Limb (tissue), 2 donors: ENCODE measurements around the gene GALNT2.

Source experiments
- DNase-seq, 2 donors: peaks; one replicate each; pipeline ENCODE4 v3.0.0-alpha.2; 2016; ENCODE audit errors: extremely low spot score in 2 of 2

Gene GALNT2

DNA sequence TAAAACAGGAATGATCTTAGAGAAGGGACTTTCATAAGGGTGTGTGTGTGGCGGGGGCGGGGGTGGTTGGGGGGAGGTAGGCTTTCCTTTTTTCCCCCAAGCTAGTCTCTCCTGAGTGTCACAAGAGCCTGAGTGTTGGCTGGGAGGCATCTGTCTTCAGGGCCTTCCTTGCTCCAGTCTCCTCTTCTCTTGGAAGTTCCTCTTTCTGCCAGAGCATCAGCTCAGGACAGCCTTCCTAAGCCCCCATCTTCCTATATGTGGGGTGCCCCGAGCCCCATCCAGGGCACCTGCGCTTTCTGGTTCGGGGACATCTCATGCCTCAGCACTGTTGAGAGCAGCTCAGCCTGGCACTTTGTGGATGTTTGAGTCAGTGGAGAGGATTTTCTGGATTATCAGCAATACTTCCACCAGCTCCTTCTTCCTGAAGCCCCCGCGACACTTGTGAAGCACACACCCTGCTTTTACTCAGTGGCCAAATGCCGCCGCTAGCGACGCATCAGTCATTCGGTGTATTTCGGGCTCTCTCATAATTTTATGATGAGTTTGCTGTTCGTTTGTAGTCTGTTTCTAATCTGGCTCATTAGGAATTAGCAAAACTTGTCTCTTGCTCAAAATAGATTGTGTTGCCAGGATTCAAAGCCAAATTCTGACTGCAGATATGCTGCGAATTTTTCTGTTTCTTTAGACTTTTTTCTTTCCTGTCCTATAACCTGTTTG lies 61.7 kb downstream of the GALNT2 start:
- no peak for DNase-seq

DNA sequence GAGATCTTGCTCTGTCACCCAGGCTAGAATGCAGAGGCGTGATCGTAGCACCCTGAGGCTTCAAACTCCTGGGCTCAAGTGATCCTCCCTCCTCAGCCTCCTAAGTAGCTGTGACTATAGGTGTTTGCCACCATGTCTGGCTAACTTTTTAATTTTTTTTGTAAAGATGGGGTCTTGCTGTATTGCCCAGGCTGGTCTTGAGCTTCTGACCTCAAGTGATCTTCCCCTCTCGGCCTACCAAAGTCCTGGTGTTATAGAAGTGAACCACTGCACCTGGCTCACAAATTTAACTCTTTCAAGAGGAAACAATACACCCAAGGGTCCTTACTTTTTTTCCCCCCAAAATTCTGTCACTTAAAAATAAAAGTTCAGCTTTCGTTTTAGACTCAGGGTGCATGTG lies 62.3 kb downstream of the GALNT2 start:
- DNase-seq, result no peak

DNA sequence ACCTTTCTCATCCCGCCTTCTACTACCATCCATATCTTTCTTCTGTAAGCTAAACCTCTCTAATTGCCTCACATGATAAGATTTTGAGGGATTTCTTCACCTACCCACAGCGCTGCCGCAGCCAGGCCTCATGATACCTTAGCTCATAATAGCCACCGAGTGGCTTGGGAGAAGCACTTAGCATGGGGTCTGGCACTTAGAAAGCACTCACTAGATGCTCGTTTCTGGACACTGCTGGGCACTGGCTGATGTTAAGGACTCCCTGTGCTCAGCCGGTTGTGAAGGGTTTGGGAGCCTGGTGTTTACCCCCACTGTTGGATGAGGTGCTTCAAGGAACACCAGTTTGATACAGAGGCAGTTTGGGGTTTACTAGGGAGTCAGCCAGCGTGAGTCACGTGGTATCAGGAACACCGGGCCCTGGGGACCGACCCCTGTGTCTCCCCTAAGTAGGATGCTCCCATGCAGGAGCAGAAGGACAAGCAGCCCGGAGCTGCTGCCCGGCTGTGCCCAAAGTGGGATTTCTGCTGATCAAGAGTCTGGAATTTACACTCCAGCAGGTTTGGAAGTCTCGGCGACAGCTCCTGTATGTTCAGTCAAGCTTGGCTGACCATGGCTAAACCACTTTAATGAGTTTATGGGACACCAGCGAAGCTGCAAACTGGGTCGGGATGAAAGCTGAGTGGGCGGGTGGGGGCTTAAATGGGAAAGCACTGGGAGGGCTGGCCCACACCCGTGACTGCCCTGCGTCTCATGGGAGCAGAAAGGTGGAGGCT lies 63.3 kb downstream of the GALNT2 start:
- no peak for DNase-seq

DNA sequence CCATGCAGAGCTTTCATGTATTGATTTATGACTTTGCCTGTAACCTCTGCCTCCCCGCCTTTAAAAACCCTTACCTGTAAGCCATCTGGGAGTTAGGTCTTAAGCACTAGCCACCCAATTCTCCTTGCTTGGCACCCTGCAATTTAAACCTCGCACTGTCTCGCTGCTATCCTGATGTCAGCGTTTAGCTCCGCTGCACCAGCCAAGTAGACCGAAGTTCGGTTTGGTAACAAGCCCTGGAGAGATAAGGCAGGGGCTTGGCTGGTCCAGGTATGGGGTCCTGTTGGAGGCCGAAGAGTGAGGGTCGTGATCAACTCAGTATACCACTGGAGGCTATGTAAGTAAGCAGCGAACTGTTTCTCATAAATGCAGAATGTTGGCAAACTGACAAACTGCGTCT lies 64.4 kb downstream of the GALNT2 start:
- no peak for DNase-seq

DNA sequence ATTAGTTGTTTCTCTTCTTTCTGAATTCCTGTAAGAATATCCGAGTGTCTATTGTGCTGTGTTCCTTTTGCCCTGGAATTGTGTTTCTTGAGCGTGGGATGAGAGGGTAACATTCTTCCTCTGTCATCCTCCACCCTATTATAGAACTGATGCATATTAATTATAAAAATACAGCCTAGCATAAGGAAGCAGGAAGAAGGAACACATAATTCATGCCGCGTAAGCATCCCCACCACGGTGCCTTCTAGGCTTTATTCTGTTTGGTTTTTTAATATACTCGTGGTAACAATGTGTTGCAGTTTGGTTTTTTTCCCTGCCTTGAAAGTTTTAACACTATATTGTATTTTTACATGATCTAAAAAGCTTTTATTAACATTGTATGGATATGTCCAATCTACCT lies 65.7 kb downstream of the GALNT2 start:
- DNase-seq, result no peak

DNA sequence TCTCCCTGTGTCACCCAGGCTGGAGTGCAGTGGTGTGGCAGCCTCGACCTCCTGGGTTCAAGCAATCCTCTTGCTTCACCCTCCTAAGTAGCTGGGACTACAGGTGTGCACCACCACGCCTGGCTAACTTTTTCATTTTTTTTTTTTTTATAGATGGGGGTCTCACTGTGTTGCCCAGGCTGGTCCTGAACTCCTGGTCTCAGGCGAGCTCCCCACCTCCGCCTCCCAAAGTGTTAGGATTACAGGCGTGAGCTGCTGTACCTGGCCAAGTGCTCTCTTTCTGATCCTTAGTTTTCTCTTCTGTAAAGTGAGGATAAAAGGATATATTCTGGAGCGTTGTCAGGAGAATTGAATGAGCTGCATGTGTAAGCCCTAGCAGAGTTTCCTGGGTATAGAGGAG lies 68.7 kb downstream of the GALNT2 start:
- no peak for DNase-seq

DNA sequence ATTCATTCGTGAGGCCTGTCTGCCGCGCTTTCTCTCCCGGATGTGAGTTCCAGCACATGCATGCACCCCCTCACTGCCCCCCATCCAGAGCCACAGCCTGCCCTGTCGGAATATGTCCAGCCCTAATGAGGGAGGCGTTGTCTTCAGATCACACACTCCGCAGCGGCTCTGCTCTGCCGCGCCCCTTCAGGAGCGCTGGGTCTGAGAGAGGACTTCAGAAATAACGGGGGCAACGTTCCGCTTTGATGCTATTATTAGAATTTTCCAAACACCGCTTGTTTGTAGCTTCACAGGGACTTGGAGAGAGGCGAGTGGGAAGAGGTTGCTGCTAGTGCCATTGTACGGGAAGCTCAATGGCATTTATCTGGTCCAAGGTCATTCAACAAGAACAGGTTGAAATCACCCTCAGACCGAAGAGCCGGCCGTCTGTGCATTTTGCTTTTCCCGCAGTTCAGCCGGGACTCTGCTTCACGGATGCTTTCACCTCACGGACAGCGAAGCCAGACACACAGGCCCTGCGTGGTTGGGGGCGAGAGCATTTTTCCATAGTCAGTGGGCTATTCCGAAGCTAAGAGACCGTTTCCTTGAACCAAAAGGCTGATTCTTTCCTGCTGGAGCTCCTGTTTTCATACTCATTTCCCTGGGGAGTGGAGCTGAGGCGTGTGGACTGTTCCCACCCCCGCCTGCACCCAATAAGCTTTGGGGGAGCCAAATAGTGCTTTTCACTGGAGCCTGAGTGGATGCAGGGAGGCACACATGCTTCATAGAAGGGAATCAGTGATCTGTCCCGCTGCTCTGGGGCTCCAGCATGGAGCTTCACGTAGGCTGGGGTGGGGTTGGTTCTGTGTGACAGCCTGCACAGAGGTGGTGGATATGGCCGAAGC lies 69.7 kb downstream of the GALNT2 start:
- no peak for DNase-seq

DNA sequence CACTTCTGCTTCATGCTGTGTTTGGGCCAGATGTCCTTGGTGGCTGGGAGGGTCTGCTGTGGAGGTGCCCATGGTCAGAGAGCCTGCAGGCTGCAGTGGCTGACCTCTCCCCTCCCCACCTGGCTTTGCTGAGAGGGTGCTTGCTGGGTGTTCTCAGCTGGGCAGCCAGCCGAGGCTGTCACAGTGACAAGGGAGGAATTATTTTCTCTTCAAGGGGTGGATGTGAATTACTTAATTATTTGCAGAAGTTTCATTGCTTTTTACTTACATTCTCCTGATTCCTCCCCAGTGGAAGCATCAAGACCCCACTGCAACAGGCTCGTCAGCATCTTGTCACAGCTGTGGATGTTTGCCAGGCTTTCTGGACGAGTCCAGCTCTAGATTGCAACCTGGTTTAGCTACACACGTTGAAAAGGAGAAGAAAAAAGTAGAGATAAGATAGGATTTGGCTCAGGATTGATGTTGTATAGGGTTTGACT lies 70.3 kb downstream of the GALNT2 start:
- peak in 1 of 2 donors; percentile 38 for DNase-seq

DNA sequence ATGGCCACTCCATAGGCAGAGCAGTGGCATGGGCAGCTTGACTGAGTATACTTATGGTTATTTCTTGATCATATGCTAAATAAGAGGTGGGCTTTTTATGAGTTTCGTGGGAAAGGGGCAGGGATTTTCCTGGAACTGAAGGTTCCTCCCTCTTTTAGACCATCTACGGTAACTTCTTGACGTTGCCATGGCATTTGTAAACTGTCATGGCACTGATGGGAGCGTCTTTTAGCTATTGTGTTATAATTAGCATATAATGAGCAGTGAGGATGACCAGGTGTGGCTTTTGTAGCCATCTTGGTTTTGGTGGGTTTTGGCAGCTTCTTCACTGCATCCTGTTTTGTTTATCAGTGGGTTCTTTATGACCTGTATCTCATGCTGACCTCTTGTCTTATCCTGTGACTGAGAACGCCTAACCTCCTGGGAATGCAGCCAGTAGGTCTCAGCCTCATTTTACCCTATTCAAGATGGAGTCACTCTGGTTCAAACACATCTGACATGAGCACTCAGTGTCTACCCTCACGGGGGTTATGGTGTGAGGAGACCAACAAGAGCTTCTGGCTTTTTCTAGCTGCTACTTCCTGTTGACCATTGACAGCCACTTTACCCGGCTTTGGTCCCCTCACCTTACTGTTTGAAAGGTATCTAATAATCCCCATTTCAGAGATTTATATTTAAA lies 71.7 kb downstream of the GALNT2 start:
- DNase-seq, result no peak

DNA sequence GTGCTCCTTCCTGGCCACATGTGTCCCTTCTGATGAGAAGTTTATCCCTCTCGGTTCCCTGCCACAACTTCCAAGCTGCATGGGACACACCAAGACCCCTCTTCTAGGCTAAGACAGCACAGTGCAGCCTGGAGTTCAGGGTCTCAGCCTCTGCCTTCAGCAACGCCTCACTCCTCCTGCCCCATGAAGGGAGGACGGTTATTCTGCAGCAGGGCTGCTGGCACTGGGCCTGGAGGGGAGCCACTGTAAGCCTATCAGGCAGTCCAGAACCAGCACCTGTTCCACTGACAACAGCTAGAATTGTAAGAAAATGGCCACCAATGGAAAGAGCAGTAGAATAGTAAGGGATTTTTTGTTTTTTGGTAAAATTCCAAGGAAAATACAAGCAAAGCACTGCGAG lies 72.3 kb downstream of the GALNT2 start:
- DNase-seq, result no peak

DNA sequence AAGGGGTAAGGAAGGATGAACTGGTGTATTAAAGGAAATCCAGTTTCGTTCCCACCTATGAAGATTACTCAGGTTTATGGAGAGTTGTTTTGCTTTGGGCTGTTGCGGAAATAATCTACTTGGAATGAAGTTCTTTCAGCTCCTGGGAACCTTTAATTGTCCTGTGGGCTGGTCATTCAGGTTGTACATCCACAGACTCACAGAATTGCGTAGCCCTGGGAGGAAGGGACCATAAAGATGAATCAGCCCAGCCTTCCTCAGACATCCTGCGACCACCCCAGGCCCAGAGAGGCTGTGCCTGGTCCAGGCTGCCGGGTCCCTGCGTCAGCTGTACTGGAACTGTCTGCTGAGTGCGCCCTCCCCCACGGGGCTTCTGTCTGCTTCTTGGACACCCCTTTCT lies 72.7 kb downstream of the GALNT2 start:
- DNase-seq, result no peak

DNA sequence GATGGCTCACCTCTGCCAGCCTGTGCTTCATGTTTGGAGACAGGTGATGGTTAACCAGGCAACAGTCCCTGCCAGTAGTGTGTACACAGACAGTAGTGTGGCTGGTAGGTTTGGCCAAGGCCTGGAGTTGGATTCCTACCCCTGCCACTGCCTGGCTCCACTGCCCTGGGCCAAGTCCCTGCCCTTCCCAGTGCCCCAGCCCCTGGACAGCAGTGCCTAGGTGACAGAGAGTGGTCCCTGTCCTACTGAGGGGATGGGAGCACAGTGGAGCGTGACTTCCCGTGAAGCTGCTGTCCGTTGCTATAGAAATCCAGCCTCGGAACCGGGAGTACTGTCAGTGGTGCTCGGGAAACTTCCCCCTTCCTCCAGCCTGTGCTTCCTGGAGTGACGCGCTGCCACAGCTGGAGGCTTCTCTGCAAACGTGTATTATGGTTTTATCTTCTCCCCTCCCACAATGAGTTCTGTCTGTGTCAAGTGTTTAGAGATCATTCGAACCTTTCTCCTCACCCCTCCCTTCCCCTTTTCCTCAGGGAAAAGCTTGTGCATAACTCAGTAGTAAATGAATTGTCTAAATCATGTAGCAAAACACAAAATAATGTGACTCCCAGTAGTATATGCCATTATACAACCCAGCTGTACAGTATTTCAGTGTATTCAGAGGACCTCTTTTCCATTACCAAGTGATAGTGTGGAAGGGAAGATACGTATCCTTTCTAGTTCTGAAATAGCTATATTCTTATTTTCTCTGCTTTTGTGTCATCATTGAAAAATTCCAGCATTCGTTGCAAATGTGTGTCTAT lies 73.4 kb downstream of the GALNT2 start:
- peak; percentile 43 to 47 for DNase-seq

DNA sequence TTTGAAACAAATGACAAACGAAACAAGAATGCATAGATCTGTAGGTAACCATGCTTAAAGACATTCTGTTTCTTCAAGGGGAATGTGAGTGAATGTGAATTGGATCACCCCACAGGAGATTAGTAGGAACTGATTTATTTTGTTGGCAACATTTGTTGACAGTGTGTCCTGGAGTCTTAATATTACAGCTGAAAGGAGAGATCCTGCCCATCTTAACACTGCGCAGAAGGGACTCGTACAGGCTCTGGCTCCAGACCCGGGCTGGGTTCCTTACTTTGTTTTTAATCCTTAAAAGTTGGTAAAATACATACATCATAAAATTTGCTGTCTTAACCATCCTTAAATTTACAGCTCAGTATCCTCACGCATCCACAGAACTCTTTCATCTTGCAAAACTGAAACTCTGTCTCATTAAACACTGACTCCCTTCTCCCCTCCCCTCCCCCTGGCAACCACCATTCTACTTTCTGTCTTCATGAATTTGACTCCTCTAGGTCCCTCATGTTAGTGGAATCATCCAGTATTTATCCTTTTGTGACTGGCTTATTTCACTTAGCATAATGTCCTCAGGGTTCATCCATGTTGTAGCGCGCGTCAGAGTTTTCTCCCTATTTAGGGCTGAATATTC lies 74.1 kb downstream of the GALNT2 start:
- no peak for DNase-seq

DNA sequence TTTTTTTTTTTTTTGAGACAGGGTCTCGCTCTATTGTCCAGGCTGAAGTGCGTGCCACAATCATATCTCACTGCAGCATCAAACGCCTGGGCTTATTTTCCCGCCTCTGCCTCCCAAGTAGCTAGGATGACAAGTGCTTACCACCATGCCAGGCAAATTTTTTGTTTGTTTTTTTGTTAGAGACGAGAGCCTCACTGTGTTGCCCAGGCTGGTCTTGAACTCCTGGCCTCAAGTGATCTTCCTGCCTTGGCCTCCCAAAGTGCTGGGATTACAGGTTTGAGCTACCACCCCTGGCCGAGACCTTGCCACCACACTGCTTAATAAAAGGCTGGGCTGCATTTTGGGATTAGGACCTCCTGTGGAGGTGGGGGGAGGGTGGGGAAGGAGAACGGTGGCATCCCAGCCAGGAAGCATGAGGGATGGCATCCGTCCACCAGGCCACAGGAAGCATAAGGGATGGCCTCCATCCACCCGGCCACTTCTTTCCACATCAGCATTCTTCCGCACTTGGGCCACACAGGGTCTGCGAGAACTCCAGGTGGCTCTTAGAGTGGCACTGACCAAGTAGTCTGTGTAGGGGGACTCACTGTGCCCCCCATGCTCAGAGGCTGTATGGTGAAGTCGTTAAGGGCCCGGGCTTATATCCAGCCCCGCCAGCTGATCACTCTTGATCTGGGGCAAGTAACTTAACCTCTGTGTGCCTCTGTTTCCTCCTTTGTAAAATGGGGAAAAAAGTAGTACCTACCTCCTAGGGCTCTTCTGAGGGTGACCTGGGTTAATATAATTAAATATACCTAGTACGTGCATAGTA lies 75.0 kb downstream of the GALNT2 start:
- no peak for DNase-seq

DNA sequence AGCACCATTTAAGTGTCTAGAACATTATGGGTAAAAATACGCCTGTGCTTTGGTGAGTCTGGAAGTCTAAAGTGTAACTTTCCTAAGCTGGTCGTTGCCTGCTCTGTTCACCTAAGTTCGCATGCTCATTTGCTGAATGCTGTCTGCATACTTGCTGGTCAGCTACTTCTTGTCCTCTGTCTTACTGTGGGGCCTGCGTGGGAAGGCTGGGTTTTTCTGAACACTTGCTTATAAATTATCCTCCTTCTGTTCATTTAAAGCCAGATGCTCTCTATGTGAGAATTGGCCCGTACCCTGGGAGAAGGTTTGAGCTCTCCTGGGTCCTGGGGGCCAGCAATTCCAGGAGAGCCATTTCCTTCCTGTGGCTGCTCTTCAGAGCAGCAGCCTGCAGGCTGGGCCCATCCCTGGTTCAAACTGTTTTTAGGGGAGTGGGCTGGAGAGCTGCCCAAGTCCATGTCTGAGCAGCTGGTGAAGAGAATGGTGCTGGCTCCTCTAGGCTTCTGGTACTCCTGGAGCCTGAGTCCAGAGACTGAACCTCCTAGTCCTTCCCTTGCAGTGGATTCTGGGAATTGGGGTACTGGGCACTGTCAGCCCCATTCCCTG lies 75.7 kb downstream of the GALNT2 start:
- peak in 1 of 2 donors; percentile 54 for DNase-seq

DNA sequence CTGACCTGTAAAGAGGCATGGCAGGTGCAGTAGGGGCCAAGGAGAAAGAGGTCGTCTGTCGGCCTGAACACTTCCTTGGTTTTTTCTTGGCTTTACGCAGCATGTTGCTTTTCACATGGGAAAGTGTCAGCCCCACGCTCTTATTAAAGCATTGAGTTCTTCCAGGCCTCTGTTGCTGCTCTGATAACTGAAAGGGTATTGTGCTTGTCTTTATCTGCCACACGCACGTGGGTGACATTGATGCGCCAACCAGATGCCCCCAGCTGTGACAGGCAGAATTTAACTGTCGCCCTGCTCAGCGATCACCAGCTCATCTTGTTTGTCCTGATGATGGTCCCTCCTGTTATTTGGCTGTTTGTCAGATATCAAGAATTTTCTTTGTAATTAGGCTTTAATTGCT lies 76.5 kb downstream of the GALNT2 start:
- no peak for DNase-seq

DNA sequence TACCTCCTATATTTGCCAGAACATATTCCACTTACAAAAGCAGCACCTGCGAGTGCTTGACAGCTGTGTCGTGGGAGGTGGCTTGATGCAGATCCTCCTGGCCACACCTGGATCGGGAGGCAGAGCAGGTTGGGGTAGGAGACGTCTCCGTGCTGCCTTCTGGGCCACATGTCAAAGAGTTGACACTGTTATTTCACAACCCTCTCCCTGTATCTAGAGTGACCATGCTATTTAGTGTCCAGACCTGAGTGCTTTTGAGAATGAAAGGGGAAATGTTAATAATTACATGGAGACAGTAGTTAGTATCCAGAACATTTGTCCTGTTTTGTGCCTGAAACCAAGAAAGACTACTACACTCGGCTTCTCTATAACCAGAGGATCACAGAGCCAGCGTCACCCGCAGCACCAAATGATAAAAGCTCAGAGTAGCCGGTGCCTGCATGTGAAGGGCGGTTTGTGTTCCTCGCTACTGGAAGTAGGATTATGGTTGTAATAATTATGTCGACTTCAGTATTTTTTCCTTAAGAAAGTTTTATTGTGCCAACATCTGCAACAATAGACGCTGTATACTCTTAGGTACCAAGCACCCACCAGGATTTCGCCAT lies 77.1 kb downstream of the GALNT2 start:
- DNase-seq, result no peak

DNA sequence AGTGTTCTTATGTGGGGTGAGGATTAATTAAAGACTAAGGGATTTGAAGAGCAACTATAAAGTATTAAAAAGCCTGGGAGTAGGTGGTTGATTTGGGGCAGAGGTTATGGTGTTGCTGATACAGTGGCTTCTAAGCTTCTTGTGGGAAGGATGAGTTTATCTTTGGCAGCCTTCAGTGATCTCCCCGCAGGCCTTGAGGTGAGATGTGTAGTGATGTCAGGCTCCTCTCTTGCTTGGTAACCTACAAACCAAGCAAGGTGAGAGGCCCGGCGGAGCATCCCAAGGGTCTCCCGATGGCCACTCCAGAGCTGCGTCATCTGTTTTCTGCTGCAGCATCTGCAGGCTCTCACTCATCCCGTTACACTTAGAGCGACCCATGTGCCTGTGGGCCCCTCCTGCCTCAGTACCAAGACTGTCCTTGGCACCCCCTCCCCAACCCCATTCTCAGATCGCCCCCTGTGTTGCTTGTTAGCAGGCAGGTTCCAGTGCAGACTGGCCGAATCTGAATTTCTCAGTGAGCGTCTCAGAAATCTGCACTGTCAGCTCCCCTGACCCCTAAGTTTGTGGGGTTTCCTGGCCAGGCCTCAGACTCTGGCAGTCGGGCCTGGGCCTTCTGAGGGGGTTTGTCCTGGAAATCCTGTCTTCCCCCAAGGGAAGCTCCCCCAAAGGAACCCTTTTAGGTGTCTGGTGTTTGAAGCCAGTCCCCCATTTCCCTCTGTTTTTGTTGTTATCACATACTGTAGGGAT lies 77.9 kb downstream of the GALNT2 start:
- no peak for DNase-seq
